Measurements from ENCODE around the gene PPP3CA. TPM values are rescaled to one million over a fixed set of nuclear protein-coding genes. Genes with fewer than 3 reads are reported as not detected.

PPP3CA gene
- total RNA-seq, 1 experiment from 2014 or later, result 33.8 TPM

GRCh38 chr4:101242441-101242840 is 104.9 kb downstream of the PPP3CA start:
- Histone ChIP-seq H3K4me1 (no peaks in the 10 kb centered on the region), H3K4me3 (ENCODE audit: low read depth, low read length) (no peak overlapping the region), H3K36me3 (ENCODE audit: control insufficient read depth, insufficient read depth, low read length) (no peaks in the 10 kb centered on the region), H3K27me3 (replicated peaks; ENCODE audit: control insufficient read depth, insufficient read depth, low read length) (no peaks in the 10 kb centered on the region), H3K9me3 (no peaks in the 10 kb centered on the region)
- no TSS peak for BruUV-seq (replicated peaks)
- ChIA-PET CTCF (no interaction called here), POLR2A (no interaction called here)
- Mint-ChIP-seq H3K4me1 (ENCODE audit: low read depth, unreplicated experiment) (peaks cover 6% of the 10 kb centered on the region), H3K4me3 (ENCODE audit: unreplicated experiment) (no peak overlapping the region), H3K27ac (ENCODE audit: unreplicated experiment) (no peak overlapping the region), H3K9me3 (ENCODE audit: unreplicated experiment) (no peaks in the 10 kb centered on the region), H3K36me3 (ENCODE audit: insufficient read depth, unreplicated experiment) (no peaks in the 10 kb centered on the region), H3K27me3 (ENCODE audit: insufficient read depth, unreplicated experiment) (no peaks in the 10 kb centered on the region)
- intact Hi-C loops (cut with micrococcal nuclease; ENCODE audit: unreplicated experiment), result no loop called here
- no peak for TF ChIP-seq CTCF (IDR thresholded peaks at IDR 0.05; ENCODE audit: insufficient read depth in 1 of 2, low read depth in 1 of 2, low read length in 1 of 2, severe bottlenecking in 1 of 2, unreplicated experiment in 1 of 2)
- no peak for DNase-seq

- no TSS peak for BruUV-seq (replicated peaks)
- ChIA-PET CTCF (no interaction called here), POLR2A (no interaction called here)
- Histone ChIP-seq H3K27me3 (replicated peaks; ENCODE audit: control insufficient read depth, insufficient read depth, low read length) (no peaks in the 10 kb centered on the region), H3K4me1 (no peaks in the 10 kb centered on the region), H3K9me3 (no peaks in the 10 kb centered on the region), H3K36me3 (ENCODE audit: control insufficient read depth, insufficient read depth, low read length) (no peaks in the 10 kb centered on the region), H3K4me3 (ENCODE audit: low read depth, low read length) (no peak overlapping the region)
- no peak overlapping the region for H3K4me3 Mint-ChIP-seq (ENCODE audit: unreplicated experiment)
- no peak for TF ChIP-seq CTCF (IDR thresholded peaks at IDR 0.05; ENCODE audit: insufficient read depth in 1 of 2, low read depth in 1 of 2, low read length in 1 of 2, severe bottlenecking in 1 of 2, unreplicated experiment in 1 of 2)
- H3K27me3 Mint-ChIP-seq (ENCODE audit: insufficient read depth, unreplicated experiment), result no peaks in the 10 kb centered on the region
- H3K9me3 Mint-ChIP-seq (ENCODE audit: unreplicated experiment), result no peaks in the 10 kb centered on the region
- intact Hi-C loops (cut with micrococcal nuclease; ENCODE audit: unreplicated experiment), result no loop called here
- no peak overlapping the region for H3K27ac Mint-ChIP-seq (ENCODE audit: unreplicated experiment)
- no peak for DNase-seq
- H3K4me1 Mint-ChIP-seq (ENCODE audit: low read depth, unreplicated experiment), result no peaks in the 10 kb centered on the region
- no peaks in the 10 kb centered on the region for H3K36me3 Mint-ChIP-seq (ENCODE audit: insufficient read depth, unreplicated experiment)
These were observed 107.2 kb downstream of the PPP3CA start for GRCh38 chr4:101240099-101240498.

- H3K4me1 ChIP-seq, result no peaks in the 10 kb centered on the region
- TF ChIP-seq CTCF (IDR thresholded peaks at IDR 0.05; ENCODE audit: insufficient read depth in 1 of 2, low read depth in 1 of 2, low read length in 1 of 2, severe bottlenecking in 1 of 2, unreplicated experiment in 1 of 2), result no peak
- intact Hi-C loops (cut with micrococcal nuclease; ENCODE audit: unreplicated experiment), result no loop called here
- no peak overlapping the region for H3K4me3 ChIP-seq (ENCODE audit: low read depth, low read length)
- no peaks in the 10 kb centered on the region for H3K4me1 Mint-ChIP-seq (ENCODE audit: low read depth, unreplicated experiment)
- no peaks in the 10 kb centered on the region for H3K36me3 Mint-ChIP-seq (ENCODE audit: insufficient read depth, unreplicated experiment)
- no peak overlapping the region for H3K4me3 Mint-ChIP-seq (ENCODE audit: unreplicated experiment)
- no peaks in the 10 kb centered on the region for H3K9me3 Mint-ChIP-seq (ENCODE audit: unreplicated experiment)
- H3K27me3 Mint-ChIP-seq (ENCODE audit: insufficient read depth, unreplicated experiment), result no peaks in the 10 kb centered on the region
- no peaks in the 10 kb centered on the region for H3K36me3 ChIP-seq (ENCODE audit: control insufficient read depth, insufficient read depth, low read length)
- CTCF ChIA-PET, result no interaction called here
- POLR2A ChIA-PET, result no interaction called here
- H3K27me3 ChIP-seq (replicated peaks; ENCODE audit: control insufficient read depth, insufficient read depth, low read length), result no peaks in the 10 kb centered on the region
- no peaks in the 10 kb centered on the region for H3K9me3 ChIP-seq
- no peak for DNase-seq
- H3K27ac Mint-ChIP-seq (ENCODE audit: unreplicated experiment), result no peak overlapping the region
- no TSS peak for BruUV-seq (replicated peaks)
These were observed 107.7 kb downstream of the PPP3CA start for GRCh38 chr4:101239665-101240064.
